ENCODE data around the gene GABRA5.

Gene GABRA5

DNA sequence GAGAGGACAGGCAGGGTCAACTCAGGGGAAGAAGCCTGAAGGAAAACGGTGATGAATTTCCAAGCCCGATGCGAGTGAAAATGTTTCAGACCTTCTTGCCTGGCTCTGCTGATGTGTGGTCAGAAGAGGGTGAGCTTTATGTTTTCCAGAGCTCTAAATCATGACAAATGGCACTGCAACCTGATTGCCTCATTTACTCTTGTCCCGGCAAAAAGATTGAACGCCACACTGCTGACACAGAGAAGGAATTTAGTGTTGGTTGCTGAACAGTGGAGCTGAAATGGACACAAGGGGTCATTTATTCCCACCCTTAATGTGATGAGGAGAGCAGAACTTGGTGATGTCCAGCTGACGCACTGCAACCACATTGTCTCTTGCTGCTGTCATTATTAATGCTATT lies 68.0 kb downstream of the GABRA5 start:
- DNase-seq: no peak

DNA sequence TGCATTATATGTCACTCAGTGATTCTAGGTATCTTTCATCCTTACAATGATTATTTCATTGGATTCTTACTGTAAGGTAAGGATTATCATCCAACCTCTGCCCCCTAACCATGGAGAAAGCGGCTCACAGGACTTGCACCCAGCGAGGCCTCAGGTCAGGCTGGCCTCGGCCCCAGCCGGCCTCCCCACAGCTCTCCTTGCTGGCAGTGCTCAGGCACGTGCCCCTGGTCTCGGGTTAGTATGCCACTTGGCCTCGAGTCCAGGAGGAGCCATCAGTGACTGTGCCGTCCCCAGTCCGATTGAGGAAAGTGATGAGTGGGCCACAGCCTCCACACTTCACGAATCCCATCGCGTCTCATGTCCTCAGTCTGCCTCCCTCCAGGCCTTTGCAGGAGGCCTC lies 68.5 kb downstream of the GABRA5 start:
- no peak for DNase-seq

DNA sequence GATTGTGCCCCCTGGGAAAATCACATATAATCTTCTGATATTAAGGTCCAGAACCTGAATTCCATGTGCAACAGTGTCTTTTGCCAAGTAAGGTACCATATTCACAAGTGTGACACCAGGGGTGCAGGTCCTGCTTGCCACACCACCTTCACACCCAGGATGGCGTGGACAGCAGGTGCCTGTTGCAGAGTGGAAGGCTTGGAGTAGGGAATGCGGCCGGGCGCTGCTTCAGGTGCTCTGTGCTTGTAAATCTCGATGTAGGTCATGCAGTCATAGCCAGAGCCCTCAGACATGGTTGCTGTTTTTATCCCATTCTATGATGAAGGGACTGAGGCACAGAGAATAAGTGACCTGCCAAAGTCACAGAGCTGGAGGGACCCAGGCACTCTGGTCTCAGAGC lies 69.6 kb downstream of the GABRA5 start:
- no peak for DNase-seq

DNA sequence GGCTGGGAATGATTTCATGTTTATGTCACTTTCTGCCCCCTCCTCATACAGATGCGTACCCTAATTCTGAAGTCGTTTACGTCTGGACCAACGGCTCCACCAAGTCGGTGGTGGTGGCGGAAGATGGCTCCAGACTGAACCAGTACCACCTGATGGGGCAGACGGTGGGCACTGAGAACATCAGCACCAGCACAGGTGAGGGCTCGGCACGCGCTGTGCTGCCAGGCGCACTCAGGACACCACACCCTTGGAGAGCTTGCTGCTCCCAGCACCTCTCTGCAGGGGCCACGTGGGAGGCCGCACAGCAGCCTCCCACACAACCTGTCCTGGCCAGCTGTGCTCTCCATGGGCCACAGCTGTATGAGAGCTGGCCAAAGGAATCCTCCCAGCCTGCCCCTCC lies 70.3 kb downstream of the GABRA5 start:
- DNase-seq: no peak

DNA sequence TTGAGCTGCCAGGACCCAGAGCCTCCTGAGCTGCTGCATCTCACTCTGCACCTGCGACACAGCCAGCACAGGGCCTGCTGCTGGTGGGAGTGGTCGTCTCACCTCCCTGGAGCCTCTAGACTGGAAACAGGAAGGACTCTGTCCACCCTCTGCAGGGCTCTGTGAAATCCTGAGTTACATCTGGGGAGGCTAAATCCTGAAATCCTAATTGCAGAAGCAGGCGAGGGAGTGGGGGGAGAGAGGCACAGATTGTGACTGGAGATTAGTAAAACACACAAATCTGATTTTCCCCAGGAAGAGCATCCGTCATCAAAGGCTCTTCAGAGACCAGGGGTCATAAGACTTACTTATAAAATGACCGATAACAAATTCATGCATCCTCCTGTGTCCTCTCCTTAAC lies 72.5 kb downstream of the GABRA5 start:
- no peak for DNase-seq

DNA sequence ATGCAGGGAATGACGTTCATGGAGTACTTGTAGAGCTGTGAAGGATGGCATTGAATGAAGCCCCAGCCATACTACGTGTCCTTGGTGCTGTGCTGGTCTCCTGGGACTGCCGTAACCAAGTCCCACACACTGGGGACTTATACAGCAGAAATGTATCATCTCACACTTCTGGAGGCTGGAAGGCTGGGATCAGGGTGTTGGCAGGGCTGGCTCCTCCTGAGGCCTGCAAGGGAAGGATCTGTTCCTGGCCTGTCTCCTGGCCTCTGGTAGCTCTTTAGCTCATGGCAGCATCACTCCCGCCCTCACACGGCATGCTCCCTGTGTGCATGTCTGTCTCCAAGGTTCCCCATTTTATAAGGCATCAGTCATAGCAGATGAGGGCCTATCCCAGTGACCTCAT lies 74.6 kb downstream of the GABRA5 start:
- DNase-seq: no peak

DNA sequence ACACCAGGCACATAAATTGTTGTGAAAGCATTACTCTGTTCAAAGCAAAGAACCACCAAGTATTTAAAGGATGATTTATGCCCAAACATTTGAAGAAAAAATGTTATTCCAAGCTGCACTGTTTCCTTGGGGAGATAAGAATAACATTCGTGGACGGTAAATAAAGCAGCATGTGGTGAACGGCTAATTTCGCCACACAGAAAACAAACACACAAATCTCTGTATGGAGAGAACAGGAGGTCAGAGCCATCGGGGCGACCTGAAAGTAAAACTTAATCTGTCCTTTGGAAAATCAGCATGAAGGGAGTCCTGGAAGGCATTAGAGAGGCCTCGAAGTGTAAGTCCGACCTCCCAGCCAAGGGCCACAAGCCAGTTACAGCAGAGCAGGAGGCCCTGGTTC lies 77.0 kb downstream of the GABRA5 start:
- no peak for DNase-seq

DNA sequence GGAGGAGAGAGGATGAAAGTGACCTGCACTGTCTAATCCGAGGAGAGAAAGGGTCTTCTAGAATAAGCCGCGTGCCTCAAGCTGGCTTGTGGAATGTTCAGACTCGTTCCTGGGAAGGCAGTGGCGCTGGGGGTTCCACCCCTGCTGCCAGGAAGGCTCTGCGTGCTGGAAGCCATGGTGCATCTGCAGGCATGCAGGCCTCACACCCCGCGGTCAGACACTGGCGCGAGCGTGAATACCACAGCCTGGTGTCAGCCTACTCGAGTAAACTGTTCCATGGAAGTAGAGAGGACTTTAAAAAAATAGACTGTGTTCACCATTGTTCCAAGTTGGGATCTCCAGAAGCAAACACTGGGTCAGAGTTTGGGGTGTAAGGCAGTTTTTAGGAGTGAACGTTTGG lies 78.2 kb downstream of the GABRA5 start:
- DNase-seq: no peak

DNA sequence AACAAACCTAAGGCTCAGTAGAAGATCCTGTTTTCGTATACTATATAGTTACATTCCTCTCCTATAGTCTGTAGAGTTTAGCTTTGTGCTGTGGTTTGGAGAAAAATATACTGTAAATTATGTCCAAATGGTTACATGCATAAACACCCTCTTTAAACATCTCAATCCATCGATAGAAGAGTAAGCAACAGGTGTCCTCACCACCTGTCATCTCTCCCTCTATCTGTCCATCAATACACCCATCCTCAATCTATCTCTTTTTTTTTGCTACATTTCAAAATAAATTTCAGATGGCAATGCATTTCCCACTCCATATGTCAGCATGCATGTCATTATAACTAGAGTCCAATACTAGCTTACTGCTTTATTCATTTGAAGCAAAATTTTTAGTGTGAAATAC lies 83.1 kb downstream of the GABRA5 start:
- DNase-seq: no peak

DNA sequence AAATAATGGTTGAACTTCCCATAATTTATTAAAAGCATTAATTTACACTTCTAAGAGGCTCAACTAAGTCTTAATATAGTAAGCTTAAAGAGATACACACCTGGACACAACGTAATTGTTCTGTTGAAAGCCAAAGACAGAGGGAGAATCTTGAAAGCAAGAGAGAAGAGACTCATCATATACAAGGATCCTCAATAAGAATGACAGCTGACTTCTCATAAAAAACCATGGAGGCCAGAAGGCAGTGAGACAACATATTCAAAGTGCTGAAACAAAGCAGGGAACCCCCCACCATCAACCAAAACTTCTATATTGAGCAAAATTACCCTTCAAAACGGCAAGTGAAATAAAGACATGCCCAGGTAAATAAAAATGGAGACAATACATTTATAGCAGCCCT lies 87.5 kb downstream of the GABRA5 start:
- no peak for DNase-seq

DNA sequence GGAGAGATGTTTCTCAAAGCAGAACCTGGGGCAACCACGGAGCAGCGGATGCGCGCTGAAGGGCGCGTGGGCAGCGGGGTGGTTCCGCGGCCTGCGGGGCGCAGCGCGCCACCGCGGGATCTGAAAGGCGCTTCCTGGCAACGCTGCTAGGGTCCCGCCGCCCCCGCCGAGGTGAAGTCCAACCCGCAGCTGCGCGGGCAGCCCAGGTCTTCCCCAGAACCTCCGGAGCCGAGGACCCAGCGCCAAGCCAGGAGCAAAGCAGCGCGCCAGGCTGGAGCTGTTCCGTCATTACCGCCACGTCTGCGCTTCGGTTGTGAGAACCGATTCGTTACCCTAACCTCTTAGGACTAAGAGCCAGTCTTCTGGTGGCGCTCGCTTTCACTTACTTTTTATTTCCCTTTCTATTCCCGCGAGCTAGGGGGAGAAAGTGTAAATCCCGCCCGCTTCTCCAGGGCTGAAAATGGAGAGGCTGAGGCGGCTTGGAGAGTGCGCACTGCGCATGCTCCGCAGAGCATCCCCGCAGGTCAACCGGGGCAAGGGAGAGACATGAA lies 100.9 kb downstream of the GABRA5 start:
- no peak for DNase-seq

DNA sequence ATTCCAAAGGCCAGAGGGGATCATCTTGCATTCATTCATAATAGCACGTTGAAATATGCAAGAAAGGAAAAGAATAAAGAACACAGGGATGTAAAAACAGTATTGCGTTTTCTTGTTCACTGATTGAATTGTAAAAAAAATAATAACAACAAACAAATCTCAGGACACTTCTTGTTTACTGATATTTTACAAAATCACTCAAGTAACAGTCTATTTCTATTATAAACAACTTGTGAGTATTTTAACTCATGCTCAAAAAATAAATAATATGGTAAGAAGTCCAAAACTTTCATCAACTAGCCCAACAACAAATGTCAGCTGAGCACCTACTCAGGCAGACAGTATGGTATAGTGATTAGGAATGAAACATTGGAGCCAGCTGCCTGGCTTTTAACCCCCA lies 101.9 kb downstream of the GABRA5 start:
- DNase-seq: no peak

DNA sequence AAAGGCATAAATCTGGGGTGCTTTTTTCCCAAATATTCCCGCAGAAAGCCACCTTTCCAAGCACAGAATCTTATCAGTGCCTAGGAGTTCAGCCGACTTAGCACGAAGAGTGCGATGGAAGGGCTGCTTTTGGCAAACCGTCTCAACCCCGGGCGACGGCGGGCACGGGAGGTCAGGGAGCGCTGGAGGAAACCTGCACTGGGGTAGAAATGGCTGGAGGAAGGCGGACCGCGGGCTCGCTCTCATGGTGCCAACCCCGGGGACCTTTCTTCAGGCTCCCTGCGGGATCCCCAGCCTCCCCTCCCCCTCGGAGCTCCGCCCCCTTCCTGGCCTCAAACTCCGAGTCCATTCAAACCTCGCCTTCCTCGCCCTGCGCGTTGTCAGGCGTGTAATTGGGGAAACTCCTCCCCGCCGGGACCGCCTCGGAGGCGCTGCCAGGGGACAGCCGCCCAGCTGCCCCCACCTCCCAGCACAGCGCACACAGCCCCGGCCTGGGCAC lies 103.9 kb downstream of the GABRA5 start, which contains the start of gene GABRG3:
GABRG3 (plus strand) TSS at position 470 of the 499 bp plus-strand sequence.
- DNase-seq: no peak

DNA sequence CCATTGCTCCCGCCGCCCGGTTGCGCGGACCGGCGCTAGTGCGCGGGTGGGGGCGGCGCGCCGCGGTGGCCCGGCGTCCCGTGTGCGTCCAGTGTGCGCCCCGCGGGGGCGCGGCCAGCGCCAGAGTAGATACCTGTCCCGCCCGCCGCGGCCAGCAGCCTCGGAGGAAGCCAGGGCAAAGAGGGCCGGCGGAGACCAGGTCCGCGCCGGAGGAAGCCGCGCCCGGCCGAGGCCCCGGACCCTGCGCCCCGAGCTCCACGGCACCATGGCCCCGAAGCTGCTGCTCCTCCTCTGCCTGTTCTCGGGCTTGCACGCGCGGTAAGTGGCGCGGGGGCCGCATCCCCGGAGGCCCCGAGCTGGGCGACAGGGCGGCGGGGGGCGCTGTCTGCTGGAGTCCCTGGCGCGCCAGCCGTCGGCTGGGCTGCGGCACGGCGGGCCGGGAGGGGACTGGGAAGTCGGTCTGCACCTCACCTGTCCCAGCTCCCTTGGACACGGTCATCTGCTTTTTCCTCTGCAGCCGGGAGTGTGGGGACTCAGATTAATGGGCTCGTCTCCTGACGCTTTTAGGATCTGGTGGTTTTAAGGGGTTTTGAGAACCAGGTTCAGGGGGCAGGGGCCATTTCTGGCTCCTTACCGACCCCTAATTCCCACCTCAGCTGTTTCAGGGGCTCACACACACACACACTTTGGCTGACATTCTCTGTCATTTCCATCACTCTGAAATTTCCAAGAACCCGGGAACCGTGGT lies 104.6 kb downstream of the GABRA5 start:
- DNase-seq: no peak

DNA sequence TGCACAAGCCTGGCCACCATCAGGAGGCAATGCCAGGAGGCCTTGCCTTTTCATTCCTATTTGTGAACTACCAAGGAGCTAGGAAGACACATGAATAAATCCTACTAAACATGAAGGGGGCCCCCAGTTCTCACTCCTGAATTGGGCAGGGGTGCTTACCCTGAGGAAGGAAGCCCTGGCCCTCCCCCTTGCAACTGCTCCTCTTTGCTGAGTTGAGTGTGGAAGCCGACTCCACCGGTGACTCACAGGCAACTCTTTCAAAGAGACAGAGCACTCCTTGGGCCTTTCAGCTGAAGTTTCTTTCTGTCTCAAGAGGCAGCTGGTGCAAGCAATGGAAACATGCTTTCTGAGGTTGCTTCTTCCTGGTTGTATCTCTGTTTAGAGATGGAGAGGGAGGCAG lies 105.8 kb downstream of the GABRA5 start:
- no peak for DNase-seq

DNA sequence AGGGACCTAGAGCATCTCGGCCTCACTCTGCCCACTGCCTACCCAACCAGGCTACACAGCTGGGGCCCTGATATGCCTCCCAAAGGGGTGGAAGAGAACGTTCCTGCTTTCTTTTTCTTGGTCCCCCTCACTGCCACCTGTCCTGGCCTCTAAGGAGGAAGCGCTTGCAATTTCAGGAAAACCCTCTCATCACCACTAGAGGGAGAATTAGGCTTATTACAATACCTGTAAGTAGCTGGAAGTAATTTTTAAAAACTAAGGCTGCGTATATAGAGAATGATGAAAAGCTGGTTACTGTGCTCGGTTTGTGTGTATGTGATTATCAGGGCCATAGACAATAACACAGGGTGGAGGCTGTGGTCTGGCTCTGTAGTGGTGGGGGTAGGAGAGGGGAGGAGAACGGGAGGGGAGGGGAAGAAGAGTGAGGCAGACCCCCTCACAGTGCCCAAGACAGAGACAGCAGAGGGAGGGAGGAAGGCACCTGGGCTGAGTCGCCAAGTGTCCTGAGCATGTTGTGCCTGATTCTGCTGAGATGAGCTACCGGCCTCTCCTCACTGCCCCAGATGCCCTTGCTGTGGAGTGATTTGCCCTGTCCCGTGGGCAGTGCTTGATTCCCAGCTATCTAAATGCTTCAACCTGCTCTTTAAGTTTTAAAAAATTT lies 107.4 kb downstream of the GABRA5 start:
- no peak for DNase-seq

DNA sequence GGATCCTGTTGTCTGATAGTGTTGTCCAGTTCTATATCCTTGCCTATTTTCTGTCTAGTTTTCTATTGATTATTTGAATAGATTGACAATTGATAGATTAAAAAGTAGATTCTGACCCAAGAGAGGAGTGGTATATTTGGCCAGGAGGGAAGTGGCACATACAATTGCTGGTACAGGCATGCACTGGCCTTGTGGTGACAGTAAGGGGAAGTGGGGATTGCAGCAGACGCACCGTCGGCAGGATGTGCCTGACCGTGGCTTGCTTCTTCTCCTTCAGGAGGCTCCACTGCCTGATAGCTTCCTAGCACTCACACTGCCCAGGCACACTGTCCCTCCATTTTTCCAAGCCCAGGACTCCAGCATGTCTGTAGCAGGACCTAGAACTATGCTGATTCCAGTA lies 114.6 kb downstream of the GABRA5 start:
- DNase-seq: no peak

DNA sequence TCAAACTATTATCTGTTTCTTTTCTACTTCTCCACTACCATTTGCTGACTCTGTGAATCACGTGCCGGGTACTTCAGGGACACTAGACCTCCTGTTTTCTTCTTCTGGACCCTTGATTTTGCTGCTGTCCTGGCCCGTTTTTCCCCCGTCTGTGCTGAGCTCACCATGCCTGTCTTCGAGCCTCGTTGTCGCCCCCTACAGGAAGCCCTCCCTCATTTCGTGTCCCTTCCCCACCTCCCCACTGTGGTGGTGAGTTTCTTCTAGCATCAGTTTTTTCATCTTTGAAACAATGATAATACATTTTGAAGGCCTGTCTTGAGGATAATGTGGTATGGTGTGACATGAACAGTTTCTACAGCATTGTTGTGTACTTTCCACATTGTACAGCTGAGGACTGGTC lies 117.0 kb downstream of the GABRA5 start:
- no peak for DNase-seq

DNA sequence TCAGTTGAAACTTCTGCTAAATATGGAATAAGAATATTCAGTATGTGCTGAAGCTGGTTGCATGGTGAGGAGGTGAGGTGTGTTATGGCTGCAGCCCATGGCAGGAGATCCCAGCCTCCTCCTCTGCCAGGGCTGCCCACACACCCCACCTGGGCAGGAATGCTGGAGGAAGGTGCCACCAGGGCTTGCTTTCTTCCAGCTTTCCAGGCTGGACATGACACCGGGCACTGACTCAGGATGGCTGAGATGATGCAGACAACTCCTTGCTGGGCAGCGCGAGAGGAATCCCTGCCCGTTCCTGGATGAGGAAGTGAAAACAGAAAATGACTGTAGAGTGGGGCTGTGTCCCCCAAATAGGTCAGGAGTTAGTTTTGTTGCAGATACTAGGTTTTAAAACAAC lies 118.2 kb downstream of the GABRA5 start:
- DNase-seq: no peak

DNA sequence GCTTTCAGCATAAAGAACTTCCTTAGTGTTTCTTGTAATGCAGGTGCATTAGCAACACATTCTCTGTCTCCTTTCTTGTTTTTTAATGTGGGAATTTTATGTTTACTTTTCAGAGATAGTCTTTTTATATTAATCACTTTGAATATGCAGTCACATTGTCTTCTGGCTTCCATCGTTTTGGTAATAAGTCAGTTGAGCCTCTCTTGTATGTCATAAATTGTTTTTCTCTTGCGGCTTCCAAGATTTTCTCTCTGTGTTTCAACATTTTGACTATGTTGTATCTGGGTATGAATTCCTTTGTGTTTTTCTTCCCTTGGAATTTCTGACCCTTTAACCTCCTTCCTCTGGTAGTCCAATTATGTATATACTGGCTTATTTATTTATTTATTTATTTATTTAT lies 129.4 kb downstream of the GABRA5 start:
- DNase-seq: no peak

All from activated CD4-positive, alpha-beta T cell treated with anti-CD3 and anti-CD28 coated beads for 4 hours (primary cell).